Measurements from ENCODE around the gene IL4I1. TPM values are rescaled to one million over a fixed set of nuclear protein-coding genes. Genes with fewer than 3 reads are reported as not detected.

Gene IL4I1
- total and polyA plus RNA-seq, 2 of the 8 experiments (the other 6 are each of a cell fraction or from before 2014, with no cell fraction given), result 0.41 to 0.76 TPM

DNA sequence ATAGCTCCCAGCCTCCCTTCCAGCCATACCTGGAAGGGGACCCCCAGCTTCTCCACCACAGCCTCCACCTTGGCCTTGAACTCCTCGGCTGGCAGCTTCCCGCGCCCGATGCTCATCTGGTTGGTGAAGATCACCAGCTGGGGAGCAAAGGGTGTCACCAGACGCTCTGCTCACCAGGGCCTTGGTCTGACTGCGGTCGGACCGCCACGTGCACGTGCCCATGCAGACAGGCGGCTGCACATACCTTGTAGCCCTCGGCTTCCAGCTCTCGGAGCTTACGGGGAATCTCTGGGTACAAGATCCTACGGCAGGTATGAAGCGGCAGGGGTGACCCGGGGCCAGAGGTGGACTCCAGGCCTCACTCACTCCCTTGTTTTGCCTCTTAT is 32.8 kb downstream of the IL4I1 start:
- Histone ChIP-seq H3K79me2 (ENCODE audit: control insufficient read depth in 1 of 2, insufficient read depth in 2 of 2, low read length in 2 of 2) (peaks cover 0 to 27% of the 10 kb centered on the region in 2 experiments; a peak in 2 of 4 replicates), H3K4ac (replicated peaks; ENCODE audit: insufficient read length, low read depth, low read length) (no peak overlapping the region), H4K20me1 (replicated peaks in 1 of 2; ENCODE audit: control insufficient read depth in 1 of 2, insufficient read depth in 2 of 2, low read length in 2 of 2) (peaks cover 17 to 30% of the 10 kb centered on the region in 2 experiments), H2BK15ac (ENCODE audit: low read length) (no peak overlapping the region), H3K23me2 (ENCODE audit: low read depth, low read length) (peaks cover 9% of the 10 kb centered on the region), H3K9me3 (ENCODE audit: insufficient read depth in 2 of 2, low read depth in 1 of 2, low read length in 1 of 2) (no peaks in the 10 kb centered on the region), H2AK5ac (ENCODE audit: low read depth, low read length) (no peak overlapping the region), H3K79me1 (ENCODE audit: low read depth, low read length) (peaks cover 12% of the 10 kb centered on the region), H2BK5ac (ENCODE audit: low read depth, low read length) (no peak overlapping the region), H3K4me2 (ENCODE audit: insufficient read depth in 1 of 2, low read depth in 2 of 2, low read length in 2 of 2) (no peak overlapping the region), H2BK120ac (replicated peaks; ENCODE audit: low read depth, low read length) (no peak overlapping the region), H3K36me3 (ENCODE audit: control insufficient read depth in 2 of 4, insufficient read depth in 4 of 4, low read length in 3 of 4) (peaks cover 20 to 47% (median 36%) of the 10 kb centered on the region in 4 experiments), H3K14ac (ENCODE audit: insufficient read length) (no peak overlapping the region), H3K27me3 (replicated peaks in 1 of 4; ENCODE audit: control insufficient read depth in 3 of 4, extremely low read depth in 1 of 4, insufficient read depth in 3 of 4, low read length in 3 of 4) (no peaks in the 10 kb centered on the region), H2BK12ac (ENCODE audit: low read depth, low read length) (no peak overlapping the region), H3K56ac (replicated peaks; ENCODE audit: insufficient read length, low read depth, low read length) (no peak overlapping the region), H4K5ac (ENCODE audit: insufficient read length, low read depth, low read length) (no peak overlapping the region), H4K91ac (replicated peaks; ENCODE audit: insufficient read length, low read length) (no peak overlapping the region), H3K23ac (ENCODE audit: insufficient read length) (no peak overlapping the region), H3K4me1 (replicated peaks in 1 of 4; ENCODE audit: control insufficient read depth in 3 of 4, insufficient read depth in 4 of 4, low read length in 3 of 4) (peaks cover 0 to 16% (median 4%) of the 10 kb centered on the region in 4 experiments; a peak in 5 of 7 replicates), H2AFZ (ENCODE audit: low read length) (no peak overlapping the region), H3K4me3 (ENCODE audit: extremely low read depth in 1 of 4, insufficient read depth in 2 of 4, low read depth in 3 of 4, low read length in 4 of 4) (no peak overlapping the region), H4K8ac (ENCODE audit: extremely low read depth, insufficient read depth, low read length) (no peak overlapping the region), H3K9ac (replicated peaks in 1 of 4; ENCODE audit: extremely low read depth in 1 of 4, low read depth in 3 of 4, low read length in 3 of 4) (no peak overlapping the region), H3K18ac (ENCODE audit: extremely low read depth, low read length) (no peak overlapping the region), H2BK20ac (ENCODE audit: low read length) (no peak overlapping the region), H3K27ac (ENCODE audit: low read depth, low read length) (no peak overlapping the region)
- DNase-seq (ENCODE audit: low read depth in 1 of 2, low spot score in 2 of 2) (no peak), FAIRE-seq (no peak)
- POLR2A ChIA-PET (ENCODE audit: partially characterized antibody), result interaction anchor here (1.0 to 12.4 kb wide), 8 partner anchors 9 to 294 kb away, joined by 3 to 247 read pairs (median 6); partner anchors contain the start of genes AKT1S1, PTOV1 and TBC1D17
- CTCF ChIA-PET (ENCODE audit: partially characterized antibody), result interaction anchor here (1.0 to 3.4 kb wide), 5 partner anchors 10 to 51 kb away, joined by 3 to 13 read pairs (median 5); partner anchors contain the start of gene FUZ
- 93% methylated on average over 17 of the region's 17 CpGs; no CpG with 5 or more reads in 1 of the 2 experiments for WGBS, 2 experiments (ENCODE audit: extremely low coverage in 1 of 2, insufficient coverage in 1 of 2, insufficient read length in 1 of 2, insufficient replicate concordance in 2 of 2, low coverage in 1 of 2, low lambda C conversion rate in 2 of 2, missing lambda C conversion rate in 1 of 2)
- TF ChIP-seq SIRT6 (IDR thresholded peaks at IDR 0.05; ENCODE audit: low read length) (no peak), FOSL1 (IDR thresholded peaks at IDR 0.05; ENCODE audit: insufficient read depth, low read depth, low read length) (no peak), RBBP5 (IDR thresholded peaks at IDR 0.05; ENCODE audit: borderline replicate concordance, low read depth, low read length) (no peak), ASH2L (IDR thresholded peaks at IDR 0.05; ENCODE audit: low read length) (no peak), CBX8 (IDR thresholded peaks at IDR 0.05; ENCODE audit: borderline replicate concordance, low read depth, low read length) (no peak), HDAC6 (IDR thresholded peaks at IDR 0.05; ENCODE audit: low read depth, low read length) (no peak), SP2 (IDR thresholded peaks at IDR 0.05; ENCODE audit: low read length) (no peak), POLR2AphosphoS5 (IDR thresholded peaks at IDR 0.05; ENCODE audit: low read depth, low read length) (no peak), TAF7 (optimal IDR thresholded peaks at IDR 0.05; ENCODE audit: borderline replicate concordance, low read depth, low read length) (no peak)
- TF ChIP-seq, protein P1, sequence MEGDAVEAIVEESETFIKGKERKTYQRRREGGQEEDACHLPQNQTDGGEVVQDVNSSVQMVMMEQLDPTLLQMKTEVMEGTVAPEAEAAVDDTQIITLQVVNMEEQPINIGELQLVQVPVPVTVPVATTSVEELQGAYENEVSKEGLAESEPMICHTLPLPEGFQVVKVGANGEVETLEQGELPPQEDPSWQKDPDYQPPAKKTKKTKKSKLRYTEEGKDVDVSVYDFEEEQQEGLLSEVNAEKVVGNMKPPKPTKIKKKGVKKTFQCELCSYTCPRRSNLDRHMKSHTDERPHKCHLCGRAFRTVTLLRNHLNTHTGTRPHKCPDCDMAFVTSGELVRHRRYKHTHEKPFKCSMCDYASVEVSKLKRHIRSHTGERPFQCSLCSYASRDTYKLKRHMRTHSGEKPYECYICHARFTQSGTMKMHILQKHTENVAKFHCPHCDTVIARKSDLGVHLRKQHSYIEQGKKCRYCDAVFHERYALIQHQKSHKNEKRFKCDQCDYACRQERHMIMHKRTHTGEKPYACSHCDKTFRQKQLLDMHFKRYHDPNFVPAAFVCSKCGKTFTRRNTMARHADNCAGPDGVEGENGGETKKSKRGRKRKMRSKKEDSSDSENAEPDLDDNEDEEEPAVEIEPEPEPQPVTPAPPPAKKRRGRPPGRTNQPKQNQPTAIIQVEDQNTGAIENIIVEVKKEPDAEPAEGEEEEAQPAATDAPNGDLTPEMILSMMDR (IDR thresholded peaks at IDR 0.05; ENCODE audit: control extremely low read depth in 1 of 3, insufficient read depth in 1 of 3, low read depth in 1 of 3, low read length in 3 of 3), result no peak
- TF ChIP-seq, protein P2, sequence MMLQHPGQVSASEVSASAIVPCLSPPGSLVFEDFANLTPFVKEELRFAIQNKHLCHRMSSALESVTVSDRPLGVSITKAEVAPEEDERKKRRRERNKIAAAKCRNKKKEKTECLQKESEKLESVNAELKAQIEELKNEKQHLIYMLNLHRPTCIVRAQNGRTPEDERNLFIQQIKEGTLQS (IDR thresholded peaks at IDR 0.05; ENCODE audit: insufficient read depth, low read depth, low read length), result no peak

Data from H1 (cell line).